Breast epithelium (tissue), 4 donors: ENCODE data around the gene SEPTIN6. TPM values are rescaled to one million over a fixed set of nuclear protein-coding genes. Genes with fewer than 3 reads are reported as not detected.
A peak's percentile ranks its signal among the peaks of the same experiment; 100 is the strongest.
"Not testable (repeated sequence)": the region's sequence is repeated elsewhere in the genome, so short reads cannot be mapped to it uniquely, and the experiment has no call there.

Experiments used
- DNase-seq, 2 donors: peaks; one replicate each; pipeline ENCODE4 v3.0.0-alpha.2; 2019; ENCODE audit warnings: low spot score in 2 of 2
- H3K27ac ChIP-seq, 2 donors: fragments of 200-600 bp; sonication (generic) in 1 of 2; one replicate each; pipeline ENCODE4 v1.5.1; 2016 to 2019; ENCODE audit warnings: mild to moderate bottlenecking in 1 of 2
- H3K27me3 ChIP-seq, 2 donors: fragments of 200-600 bp; sonication (generic) in 1 of 2; one replicate each; pipeline versions ENCODE4 v1.5.1 to v1.6.0; 2017 to 2019; ENCODE audit warnings: control low read depth in 1 of 2, mild to moderate bottlenecking in 1 of 2
- H3K36me3 ChIP-seq: fragments of 200-600 bp; one replicate; pipeline ENCODE4 v1.5.1; 2019
- H3K4me1 ChIP-seq, 2 donors: fragments of 200-600 bp; sonication (generic); one replicate each; pipeline ENCODE4 v1.5.1; 2016 to 2019; ENCODE audit warnings: control low read depth in 1 of 2
- H3K4me3 ChIP-seq, 3 donors: fragments of 200-600 bp; sonication (generic); 1 replicate in 2 of 3; 2 replicates in 1 of 3; pipeline ENCODE4 v1.5.1; 2016 to 2019; ENCODE audit warnings: mild to moderate bottlenecking in 3 of 3, moderate library complexity in 2 of 3
- H3K9me3 ChIP-seq, 2 donors: fragments of 200-600 bp; sonication (generic) in 1 of 2; one replicate each; pipeline ENCODE4 v1.5.1; 2016 to 2019; ENCODE audit warnings: control low read depth in 1 of 2
- POLR2A ChIP-seq: fragments of 450-650 bp; IDR thresholded peaks from one replicate; pipeline ENCODE4 v1.6.1; 2016; ENCODE audit warnings: antibody characterized with exemption, mild to moderate bottlenecking, moderate library complexity
- POLR2AphosphoS5 ChIP-seq, 3 donors: sonication (generic); formaldehyde crosslinking; IDR thresholded peaks; one replicate each; pipeline ENCODE4 v1.6.1; 2017; ENCODE audit warnings: antibody characterized with exemption in 3 of 3
- intact Hi-C: fragments of 100-400 bp; cut with DNase I; formaldehyde crosslinking; loops from one replicate; pipeline ENCODE4 v1.15.1; 2023; ENCODE audit warnings: low total_unique reads
- total RNA-seq, 3 donors: library from RNA; depleted of rRNA; stranded (reverse); fragments of >200 nt; gene quantifications; one replicate each; pipeline ENCODE4 v1.1.0, GENCODE V29; 2016
- TF ChIP-seq, protein P1 (sequence below), 3 donors: fragments of 450-650 bp; IDR thresholded peaks; one replicate each; pipeline ENCODE4 v1.5.1; 2016 to 2017; ENCODE audit warnings: antibody characterized with exemption in 3 of 3, mild to moderate bottlenecking in 3 of 3, moderate library complexity in 3 of 3

The SEPTIN6 gene
- total RNA-seq, 3 donors from 2014 or later, result 13.1 to 29.2 (median 23.3) TPM

DNA sequence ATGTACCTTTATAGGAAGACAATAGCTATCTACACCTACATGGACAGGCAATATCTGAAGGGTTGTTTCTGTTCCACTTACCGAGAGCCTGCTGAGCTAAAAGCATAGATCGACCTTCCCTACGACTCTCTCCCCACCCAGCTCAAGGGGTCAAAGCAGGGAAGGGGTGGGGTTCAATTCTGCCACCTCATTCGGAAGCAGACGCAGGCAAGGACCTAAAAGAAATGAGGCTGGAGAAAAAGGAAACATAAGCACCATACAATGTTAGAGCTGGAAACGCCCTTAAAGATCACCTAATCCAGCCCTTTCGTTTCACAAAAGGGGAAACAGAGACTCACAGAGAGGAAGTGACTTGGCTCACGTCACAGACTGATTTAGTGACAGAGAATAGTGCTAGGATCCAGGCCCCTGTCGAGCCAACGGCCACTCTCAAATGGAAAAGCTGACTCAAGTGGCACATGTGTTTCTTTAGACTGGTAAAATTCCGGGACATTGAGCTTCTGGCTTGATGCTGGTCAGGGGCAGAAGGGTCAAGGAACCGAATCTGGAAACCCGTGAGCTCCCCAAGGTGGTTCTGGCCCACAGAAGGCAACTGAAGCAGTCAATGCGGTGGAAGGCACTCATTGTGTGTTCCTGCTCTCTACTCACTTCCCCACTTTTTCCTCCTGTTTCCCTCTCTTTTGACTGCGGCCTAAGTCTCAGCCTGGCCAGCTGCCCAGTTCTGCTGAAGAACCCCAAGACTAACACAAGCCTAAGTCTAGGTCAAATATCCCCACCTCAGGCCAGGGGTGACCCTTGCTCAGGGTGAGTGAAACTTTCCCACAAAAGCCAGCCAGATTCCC, 7.5 kb downstream of the SEPTIN6 start:
- Histone ChIP-seq H3K36me3 (no peaks in the 10 kb centered on the region), H3K27ac (peak overlapping the region; percentile 65 to 87), H3K4me3 (peak overlapping the region in 1 of 3 donors; percentile 11), H3K9me3 (no peaks in the 10 kb centered on the region), H3K4me1 (peaks cover 0 to 3% of the 10 kb centered on the region in 2 donors), H3K27me3 (peaks cover 0 to 4% of the 10 kb centered on the region in 2 donors)
- intact Hi-C loops, result no loop called here
- TF ChIP-seq, protein P1, sequence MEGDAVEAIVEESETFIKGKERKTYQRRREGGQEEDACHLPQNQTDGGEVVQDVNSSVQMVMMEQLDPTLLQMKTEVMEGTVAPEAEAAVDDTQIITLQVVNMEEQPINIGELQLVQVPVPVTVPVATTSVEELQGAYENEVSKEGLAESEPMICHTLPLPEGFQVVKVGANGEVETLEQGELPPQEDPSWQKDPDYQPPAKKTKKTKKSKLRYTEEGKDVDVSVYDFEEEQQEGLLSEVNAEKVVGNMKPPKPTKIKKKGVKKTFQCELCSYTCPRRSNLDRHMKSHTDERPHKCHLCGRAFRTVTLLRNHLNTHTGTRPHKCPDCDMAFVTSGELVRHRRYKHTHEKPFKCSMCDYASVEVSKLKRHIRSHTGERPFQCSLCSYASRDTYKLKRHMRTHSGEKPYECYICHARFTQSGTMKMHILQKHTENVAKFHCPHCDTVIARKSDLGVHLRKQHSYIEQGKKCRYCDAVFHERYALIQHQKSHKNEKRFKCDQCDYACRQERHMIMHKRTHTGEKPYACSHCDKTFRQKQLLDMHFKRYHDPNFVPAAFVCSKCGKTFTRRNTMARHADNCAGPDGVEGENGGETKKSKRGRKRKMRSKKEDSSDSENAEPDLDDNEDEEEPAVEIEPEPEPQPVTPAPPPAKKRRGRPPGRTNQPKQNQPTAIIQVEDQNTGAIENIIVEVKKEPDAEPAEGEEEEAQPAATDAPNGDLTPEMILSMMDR (IDR thresholded peaks at IDR 0.05), result no peak
- TF ChIP-seq POLR2AphosphoS5 (IDR thresholded peaks at IDR 0.05) (no peak), POLR2A (no peak)
- peak in 1 of 2 donors; percentile 27 for DNase-seq

DNA sequence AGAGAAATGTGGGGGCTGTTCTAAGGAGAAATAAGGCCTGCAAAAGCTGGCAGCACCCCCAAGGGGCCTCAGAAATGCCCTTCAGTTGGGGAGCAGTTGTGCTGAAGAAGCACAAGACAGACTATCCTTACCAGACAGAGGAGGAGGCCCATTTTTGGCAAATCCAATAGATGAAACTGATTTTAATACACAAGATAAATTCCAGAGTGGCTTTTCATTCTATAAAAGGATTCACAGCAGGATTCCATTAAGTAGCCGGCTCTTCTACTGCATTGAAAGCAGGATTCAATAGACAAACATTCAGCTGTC, 8.1 kb downstream of the SEPTIN6 start:
- DNase-seq, result no peak
- no peak for TF ChIP-seq POLR2A
- TF ChIP-seq POLR2AphosphoS5 (IDR thresholded peaks at IDR 0.05), result no peak
- TF ChIP-seq, protein P1 (IDR thresholded peaks at IDR 0.05), result no peak
- Histone ChIP-seq H3K27ac (peak overlapping the region; percentile 65 to 87), H3K27me3 (peaks cover 0 to 4% of the 10 kb centered on the region in 2 donors), H3K4me3 (peak overlapping the region in 1 of 3 donors; percentile 11), H3K4me1 (peaks cover 0 to 3% of the 10 kb centered on the region in 2 donors), H3K36me3 (no peaks in the 10 kb centered on the region), H3K9me3 (no peaks in the 10 kb centered on the region)
- intact Hi-C loops, result no loop called here

DNA sequence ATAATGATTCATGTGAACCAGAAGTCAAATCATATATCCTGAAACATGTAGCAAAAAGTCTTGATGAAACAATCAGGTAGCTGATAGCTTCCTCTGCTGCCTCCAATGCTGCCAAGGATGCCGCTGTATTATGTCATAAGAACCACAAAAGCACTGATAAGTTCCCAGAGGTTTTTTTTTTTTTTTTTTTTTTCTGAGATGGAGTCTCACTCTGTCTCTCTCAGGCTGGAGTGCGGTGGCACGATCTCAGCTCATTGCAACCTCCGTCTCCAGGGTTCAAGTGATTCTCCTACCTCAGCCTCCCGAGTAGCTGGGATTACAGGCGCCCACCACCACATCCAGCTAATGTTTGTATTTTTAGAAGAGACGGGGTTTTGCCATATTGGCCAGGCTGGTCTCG, 8.7 kb downstream of the SEPTIN6 start:
- H3K4me1 ChIP-seq, H3K4me3 ChIP-seq, H3K9me3 ChIP-seq, H3K36me3 ChIP-seq, DNase-seq, intact Hi-C loops, H3K27me3 ChIP-seq: not testable (repeated sequence)
- peak overlapping the region in 1 of 2 donors; percentile 87 for H3K27ac ChIP-seq

DNA sequence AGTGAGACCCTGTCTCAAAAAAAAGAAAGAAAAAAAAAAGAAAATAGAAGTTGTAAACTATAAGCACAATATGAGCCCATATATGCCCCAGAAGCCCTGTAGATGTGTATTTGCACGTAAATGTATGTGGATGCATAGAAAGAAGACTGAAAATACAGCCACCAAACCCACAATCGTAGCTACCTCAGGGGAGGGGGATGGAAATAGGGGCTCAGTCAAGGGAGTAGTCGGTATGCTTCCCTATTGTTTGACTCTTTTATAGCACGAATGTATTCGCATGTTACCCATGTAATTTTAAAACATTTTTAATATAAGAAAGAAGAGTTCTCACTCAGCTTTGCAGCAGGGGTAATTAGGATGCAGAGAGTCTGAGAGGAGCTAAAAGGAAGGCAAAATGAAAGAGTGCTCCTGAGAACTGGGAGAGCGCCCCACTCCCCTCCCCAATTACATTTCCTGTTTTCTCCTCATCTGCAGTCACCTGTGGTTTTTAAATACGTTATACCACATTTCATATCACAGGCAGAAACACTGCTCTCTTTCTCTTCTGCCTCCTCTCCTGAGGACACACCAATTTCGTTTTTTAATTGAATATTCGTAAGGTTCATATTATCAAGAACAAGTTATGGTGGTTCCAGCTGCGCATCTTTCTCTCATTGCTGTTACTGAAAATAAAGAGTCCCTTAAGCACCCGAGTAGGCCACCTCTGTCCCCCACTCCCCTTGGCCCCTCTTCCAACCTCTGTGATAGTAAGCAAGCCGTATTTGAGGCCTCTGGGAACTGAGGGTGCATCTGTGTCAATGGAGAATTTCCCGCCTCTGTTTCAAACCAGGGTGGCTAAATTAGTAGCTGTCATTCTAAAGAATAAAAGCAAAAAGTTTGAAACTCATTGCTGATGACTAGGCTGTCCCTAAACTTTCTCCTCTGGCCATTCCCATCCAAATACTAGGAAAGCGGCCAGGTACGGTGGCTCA, 10.7 kb downstream of the SEPTIN6 start:
- no peak for TF ChIP-seq POLR2A
- TF ChIP-seq POLR2AphosphoS5 (IDR thresholded peaks at IDR 0.05), result no peak
- TF ChIP-seq, protein P1 (IDR thresholded peaks at IDR 0.05), result no peak
- Histone ChIP-seq H3K36me3 (no peaks in the 10 kb centered on the region), H3K4me1 (peaks cover 0 to 3% of the 10 kb centered on the region in 2 donors), H3K27me3 (peaks cover 0 to 4% of the 10 kb centered on the region in 2 donors), H3K27ac (no peak overlapping the region), H3K9me3 (no peaks in the 10 kb centered on the region), H3K4me3 (no peak overlapping the region)
- DNase-seq, result no peak
- intact Hi-C loops, result no loop called here

DNA sequence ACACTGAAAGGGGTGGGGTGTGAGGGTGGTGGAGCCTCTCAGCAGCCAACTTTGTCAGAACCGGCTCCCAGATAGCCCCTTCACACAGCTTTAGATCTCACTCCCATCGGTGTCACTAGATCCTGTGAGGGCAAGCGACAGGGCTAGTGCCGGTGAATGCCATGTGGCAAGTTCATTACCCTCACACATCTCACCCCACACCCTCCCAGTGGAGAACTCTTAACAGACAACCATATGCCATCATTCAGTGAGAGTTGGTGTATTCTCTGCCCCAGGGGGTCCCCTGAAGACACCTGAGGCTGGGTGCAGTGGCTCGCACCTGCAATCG, 15.3 kb downstream of the SEPTIN6 start:
- H3K27me3 ChIP-seq, result peaks cover 0 to 6% of the 10 kb centered on the region in 2 donors
- intact Hi-C loops, result no loop called here

More for the DNA sequence above, 15.3 kb downstream of the SEPTIN6 start:
- no peak overlapping the region for H3K4me3 ChIP-seq
- DNase-seq, result no peak
- TF ChIP-seq, protein P1 (IDR thresholded peaks at IDR 0.05), result no peak
- no peak overlapping the region for H3K27ac ChIP-seq
- H3K36me3 ChIP-seq, result no peaks in the 10 kb centered on the region
- H3K9me3 ChIP-seq, result no peaks in the 10 kb centered on the region
- no peaks in the 10 kb centered on the region for H3K4me1 ChIP-seq
